GM18519 (cell line): ENCODE data around the gene KLK6.

Experiments
- ATAC-seq: cut with Tn5 transposase; IDR thresholded peaks from one replicate; pipeline ENCODE4 v1.9.1; 2021; ENCODE audit warnings: mild to moderate bottlenecking, moderate library complexity; ENCODE audit not compliant: unreplicated experiment, low FRiP score

Gene KLK6

GRCh38 chr19:50969413-50969760, at the start of gene KLK6:
Gene KLK6, minus strand, starts transcription at chr19:50969591. Its CDS starts 1,487 bp downstream, at chr19:50968104.
- ATAC-seq = no peak

DNA sequence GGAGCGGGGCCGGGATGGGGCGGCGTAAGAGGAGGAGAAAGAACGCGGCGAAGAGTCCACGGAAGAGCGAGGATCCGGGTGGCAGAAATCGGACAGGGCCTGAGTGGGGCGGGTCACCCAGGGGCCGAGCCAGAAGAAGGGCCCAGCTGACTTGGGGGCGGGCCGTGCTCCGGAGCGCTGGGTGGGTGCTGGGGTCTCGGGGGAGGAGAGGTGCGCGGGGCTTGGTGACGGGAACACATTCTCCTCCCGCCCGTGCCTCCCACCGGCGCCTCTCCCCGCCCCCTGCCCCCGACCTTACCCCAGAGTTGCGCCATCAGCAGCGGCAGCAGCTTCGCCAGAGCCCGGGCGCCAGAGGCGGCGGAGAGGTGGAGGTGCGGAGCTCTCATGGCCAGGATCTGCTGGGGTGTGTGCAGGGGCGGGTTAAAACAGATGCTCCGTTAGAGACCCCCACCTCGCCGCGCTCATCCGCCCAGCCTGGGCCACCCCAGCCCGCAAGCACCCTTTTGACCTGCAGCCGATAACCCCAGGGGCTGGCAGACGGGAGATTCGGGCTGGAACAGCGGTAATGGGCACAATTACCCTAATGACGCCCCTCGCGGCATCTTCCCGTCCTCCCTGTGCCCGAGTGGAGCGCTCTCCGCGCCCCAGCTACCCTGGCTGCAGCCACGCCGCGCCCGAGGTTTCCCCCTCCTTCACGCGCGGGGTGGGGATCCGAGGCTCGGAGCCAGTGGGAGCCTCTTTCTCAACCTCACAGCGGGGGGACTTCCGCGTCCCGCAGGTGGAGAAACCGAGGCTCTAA, 49.6 kb upstream of the KLK6 start:
- no peak for ATAC-seq

GRCh38 chr19:51016798-51017683, 47.6 kb upstream of the KLK6 start:
- no peak for ATAC-seq

- ATAC-seq = no peak
These were observed 46.4 kb upstream of the KLK6 start for GRCh38 chr19:51015691-51016267.

DNA sequence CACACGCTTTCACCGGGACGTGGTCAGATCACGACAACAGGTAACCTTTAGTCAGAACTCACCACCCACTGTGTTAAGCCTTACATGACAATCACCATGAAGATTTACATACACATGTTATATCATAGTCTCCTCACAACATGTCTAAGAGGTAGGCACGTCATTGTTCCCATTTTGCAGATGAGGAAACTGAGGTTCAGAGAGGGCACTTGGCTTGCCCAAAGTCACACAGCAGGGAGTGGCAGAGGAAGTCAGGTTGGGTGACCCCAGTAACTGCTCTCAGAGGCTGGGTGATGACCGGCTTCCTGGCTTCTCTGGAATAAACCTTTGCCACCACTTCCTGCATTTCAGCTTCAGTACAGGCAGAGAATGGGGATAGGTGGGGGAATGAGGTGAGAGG, 44.9 kb upstream of the KLK6 start:
- ATAC-seq = no peak

DNA sequence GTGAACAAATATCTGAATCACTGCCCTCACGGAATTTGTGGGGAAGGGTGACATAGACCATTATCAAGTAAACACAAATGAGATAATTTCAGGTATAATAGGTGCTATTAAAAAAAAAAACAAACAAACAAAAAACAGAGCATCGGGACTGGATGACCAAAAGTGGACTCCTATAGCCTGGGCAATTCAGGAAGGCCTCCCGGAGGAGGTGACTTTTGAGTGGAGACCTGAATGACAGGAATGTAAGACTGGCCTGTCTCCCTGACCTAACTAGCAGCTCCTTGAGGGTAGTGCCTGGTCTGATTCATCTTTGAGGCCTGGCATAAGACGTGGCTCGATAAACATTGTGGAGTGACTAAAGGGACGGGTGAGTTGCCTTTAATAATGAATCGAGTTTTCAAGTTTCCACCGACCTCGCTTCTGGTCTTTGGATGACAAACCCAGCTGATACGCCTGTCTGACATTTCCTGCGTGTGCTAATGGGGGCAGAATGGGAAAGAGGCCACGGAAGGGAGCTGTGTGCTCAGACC, 43.3 kb upstream of the KLK6 start:
- ATAC-seq = no peak

GRCh38 chr19:51010066-51010795, 40.8 kb upstream of the KLK6 start:
- ATAC-seq = no peak

DNA sequence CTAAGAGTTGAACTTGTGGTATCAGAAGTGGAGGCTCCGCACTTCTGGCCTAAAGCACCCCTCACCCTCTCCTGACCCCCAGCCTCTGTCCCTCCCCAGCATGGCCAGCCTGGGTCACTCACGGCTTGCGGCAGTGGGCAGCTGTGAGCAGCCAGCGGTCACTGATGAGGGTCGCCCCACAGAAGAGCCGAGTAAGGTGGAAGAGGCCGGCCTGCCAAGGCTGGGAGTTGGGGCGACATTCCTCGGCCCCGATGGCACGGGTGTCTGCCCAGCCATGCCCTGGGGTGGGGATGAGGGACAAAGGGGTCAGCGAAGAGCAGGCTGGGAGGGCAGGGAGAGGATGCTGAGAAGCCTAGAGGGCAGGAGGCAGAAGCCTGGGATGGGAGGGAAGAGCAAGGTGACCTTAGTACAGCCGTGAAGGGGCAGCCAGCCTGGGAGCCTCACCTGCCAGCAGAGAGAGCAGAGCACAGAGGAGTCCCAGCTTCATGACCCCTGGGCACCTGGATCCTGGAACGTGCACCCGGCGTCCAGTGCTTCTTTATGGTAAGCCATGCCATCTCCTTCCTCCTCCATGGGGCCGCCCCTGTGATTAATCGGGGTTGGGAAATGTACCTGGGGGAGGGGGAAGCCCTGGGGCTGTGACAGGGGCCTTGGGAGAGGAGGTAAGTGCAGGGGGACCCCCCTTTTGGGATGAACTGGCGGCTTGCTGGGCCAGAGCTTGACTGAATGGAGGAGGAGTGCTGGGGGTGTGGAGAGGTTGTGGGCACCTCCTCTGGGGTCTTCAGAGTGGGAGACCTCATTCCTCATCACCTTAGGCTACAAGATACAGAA, 39.9 kb upstream of the KLK6 start:
- ATAC-seq = no peak

DNA sequence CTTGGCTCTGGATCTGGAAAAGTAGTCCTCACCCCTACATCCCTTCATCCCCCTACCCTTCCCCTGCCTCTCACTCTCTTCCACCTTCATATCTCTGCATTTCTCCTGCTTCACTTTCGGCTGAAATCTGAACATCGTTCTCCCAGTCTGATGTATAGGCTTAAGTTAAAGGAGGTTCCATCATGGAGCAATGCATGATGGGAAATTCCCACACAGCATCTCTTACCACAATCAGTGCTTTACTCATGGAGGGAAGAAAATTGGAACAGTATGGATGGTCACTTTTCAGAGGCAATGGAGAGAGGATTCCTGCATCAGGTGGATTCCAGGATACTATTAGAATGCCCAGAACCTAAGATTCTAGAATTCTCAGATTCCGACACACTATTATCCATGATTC, 38.1 kb upstream of the KLK6 start:
- ATAC-seq = no peak

DNA sequence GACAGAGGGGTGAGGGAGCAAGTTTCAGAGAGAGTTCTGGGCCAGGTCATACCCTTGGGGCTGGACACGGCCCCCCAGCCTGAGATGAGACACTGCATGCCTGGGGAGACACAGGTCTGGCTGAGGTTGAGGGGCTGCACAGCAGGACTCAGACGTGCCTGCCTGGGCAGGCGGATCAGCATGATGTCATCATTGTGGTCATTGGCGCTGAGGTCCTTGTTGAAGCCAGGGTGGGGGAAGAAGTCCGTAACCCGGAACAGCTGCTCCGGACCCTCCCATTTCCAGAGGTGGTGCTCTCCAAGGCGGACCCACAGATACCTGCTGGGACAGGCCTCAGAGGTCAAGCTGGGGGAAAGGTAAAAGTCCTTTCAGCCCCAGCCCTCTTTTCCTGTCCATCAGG, 37.0 kb upstream of the KLK6 start:
- ATAC-seq = no peak

- ATAC-seq = no peak
These were observed 35.9 kb upstream of the KLK6 start for GRCh38 chr19:51005248-51005647.

- no peak for ATAC-seq
These were observed 33.9 kb upstream of the KLK6 start for GRCh38 chr19:51003316-51003715.

GRCh38 chr19:51002542-51003311, 33.3 kb upstream of the KLK6 start:
- ATAC-seq = no peak

- no peak for ATAC-seq
These were observed 32.7 kb upstream of the KLK6 start for GRCh38 chr19:51002089-51002532.

DNA sequence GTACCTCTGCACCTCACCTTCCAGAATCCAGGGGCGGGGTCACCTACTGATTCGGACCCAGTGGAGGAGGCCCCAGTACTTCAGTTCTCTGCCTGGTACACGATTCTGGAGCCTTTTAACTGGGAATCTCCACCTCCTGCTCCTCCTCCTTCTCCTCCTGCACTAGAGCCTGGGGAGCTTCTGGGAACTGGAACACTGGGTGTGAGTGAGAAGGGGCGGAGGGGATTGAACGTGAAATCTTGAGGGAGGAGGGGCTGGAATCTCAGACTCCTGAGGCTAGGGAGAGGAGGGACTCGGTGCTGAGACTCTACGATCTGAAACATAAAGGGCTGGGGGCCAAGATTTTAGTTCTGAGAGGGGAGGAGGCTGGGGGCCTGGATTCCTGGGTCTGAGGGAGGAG, 32.1 kb upstream of the KLK6 start, which contains the start of gene KLK8:
KLK8 (minus strand) TSS at position 90 of the 400 bp plus-strand sequence. CDS start 437 bp downstream, outside the sequence.
- no peak for ATAC-seq

DNA sequence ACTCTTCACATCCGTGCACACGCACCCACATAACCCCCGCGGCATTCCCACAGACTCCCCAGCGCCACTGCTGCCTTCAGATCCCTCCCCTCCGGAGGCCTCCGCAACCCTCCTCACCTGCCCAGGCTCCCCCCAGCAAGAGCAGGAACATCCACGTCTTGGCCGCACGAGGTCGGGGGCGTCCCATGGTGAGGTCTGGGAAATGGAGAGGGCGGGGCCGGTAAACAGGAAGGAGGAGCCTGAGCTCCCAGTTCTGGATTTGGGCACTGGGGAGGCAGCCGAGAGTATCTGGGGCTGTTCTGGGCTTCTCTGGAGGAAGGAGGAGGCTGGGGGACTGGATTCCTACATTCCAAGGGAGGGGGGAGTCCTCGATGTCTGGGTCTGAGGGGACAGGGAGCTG, 31.6 kb upstream of the KLK6 start:
- no peak for ATAC-seq

DNA sequence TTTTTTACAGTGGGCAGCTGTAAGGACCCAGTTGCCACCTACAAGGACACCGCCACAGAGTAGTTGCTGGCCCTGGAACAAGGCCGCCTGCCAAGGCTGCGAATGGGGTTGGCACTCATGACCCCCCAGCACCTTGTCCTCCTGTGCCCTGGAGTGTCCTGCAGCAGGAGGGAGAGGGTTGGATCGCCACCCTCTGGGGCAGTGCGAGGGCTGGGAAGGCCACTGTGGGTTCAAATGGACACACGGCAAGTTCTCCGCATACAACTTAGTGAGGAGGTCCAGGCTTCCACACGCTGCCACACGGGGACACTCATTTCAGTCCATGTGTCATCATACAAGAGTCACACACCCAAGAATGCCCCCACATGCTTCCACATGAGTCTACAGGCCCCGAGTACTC, 31.0 kb upstream of the KLK6 start:
- no peak for ATAC-seq

- ATAC-seq = no peak
These were observed 29.3 kb upstream of the KLK6 start for GRCh38 chr19:50998686-50999085.

DNA sequence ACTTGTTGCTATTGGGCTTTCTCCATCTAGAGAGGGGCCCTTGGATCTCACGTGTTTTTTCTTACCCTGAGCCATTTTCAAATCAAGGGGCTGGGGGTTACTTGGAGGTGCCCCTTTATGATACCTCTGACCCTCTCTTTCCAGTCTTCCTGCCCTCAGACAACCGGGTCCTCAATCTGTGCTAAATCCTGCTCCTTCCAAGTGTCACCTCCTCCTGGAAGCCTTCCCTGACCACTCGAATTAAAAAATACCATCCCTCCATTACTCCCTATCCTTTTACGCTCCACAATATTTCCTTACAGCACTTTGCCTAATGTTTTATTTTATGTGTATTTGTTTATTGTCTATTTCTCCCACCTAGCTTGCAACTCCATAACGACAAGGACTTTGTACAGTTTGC, 28.7 kb upstream of the KLK6 start:
- no peak for ATAC-seq
